Endothelial cell of umbilical vein (primary cell): ENCODE results near the gene TSTD1. TPM values are rescaled to one million over a fixed set of nuclear protein-coding genes. Genes with fewer than 3 reads are reported as not detected.
A peak's percentile ranks its signal among the peaks of the same experiment; 100 is the strongest.

Source experiments
- BruUV-seq: library from RNA; stranded (reverse); fragments of 400-500 nt; replicated peaks from 2 replicates; lab custom pipeline; 2021; lab: Mats Ljungman, UMichigan
- CTCF ChIA-PET: fragments of 300-600, 350-600 bp; sonication (Branson Sonifier 250); formaldehyde crosslinking; loops from one replicate; lab custom pipeline; 2021; ENCODE audit warnings: antibody characterized with exemption, inconsistent platforms; lab: Charles Lee
- POLR2A ChIA-PET: fragments of 300-600, 350-600 bp; sonication (Branson Sonifier 250); formaldehyde crosslinking; loops from one replicate; lab custom pipeline; 2021; ENCODE audit warnings: antibody characterized with exemption, inconsistent platforms; lab: Charles Lee
- DNase-seq: peaks from one replicate; pipeline ENCODE4 v3.0.0-alpha.2; 2011; ENCODE audit warnings: low read depth, low spot score
- FAIRE-seq: peaks from 2 replicates; lab custom pipeline; 2011; peaks lifted over from hg19 to GRCh38; lab: Jason Lieb, UNC
- H2AFZ ChIP-seq: 2 replicates; pipeline ENCODE4 v1.6.0; 2012; ENCODE audit warnings: low read depth, low read length, control low read depth, inconsistent platforms
- H3K27ac ChIP-seq: 2 replicates; pipeline ENCODE4 v1.5.1; 2011; ENCODE audit warnings: low read depth, mild to moderate bottlenecking, control low read depth, low read length, moderate library complexity; ENCODE audit not compliant: insufficient read depth
- H3K27me3 ChIP-seq, 2 experiments: 2 replicates each; pipeline versions ENCODE4 v1.6.0 to v1.6.1; 2011; ENCODE audit warnings: low read length in 2 of 2, mixed read lengths in 1 of 2; ENCODE audit not compliant: control insufficient read depth in 2 of 2, insufficient read depth in 2 of 2
- H3K36me3 ChIP-seq, 2 experiments: 2 replicates in 1 of 2; 3 replicates in 1 of 2; pipeline ENCODE4 v1.5.1; 2011; ENCODE audit warnings: low read length in 2 of 2, mild to moderate bottlenecking in 1 of 2, moderate library complexity in 1 of 2; ENCODE audit not compliant: control insufficient read depth in 2 of 2, insufficient read depth in 2 of 2; ENCODE audit errors: extremely low read depth in 1 of 2
- H3K4me1 ChIP-seq: 3 replicates; pipeline ENCODE4 v1.5.1; 2011; ENCODE audit warnings: mild to moderate bottlenecking, low read length; ENCODE audit not compliant: control insufficient read depth, insufficient read depth; ENCODE audit errors: extremely low read depth
- H3K4me2 ChIP-seq: 2 replicates; pipeline ENCODE4 v1.6.1; 2011; ENCODE audit warnings: low read length, control low read depth, mixed read lengths; ENCODE audit not compliant: insufficient read depth
- H3K4me3 ChIP-seq, 3 experiments: fragments of 200-600 bp in 1 of 3; sonication (generic), shearing (Covaris generic) in 1 of 3; replicated peaks in 1 of 3; 2 replicates each; pipeline ENCODE4 v1.5.1; 2011 to 2016; ENCODE audit warnings: control low read depth in 3 of 3, low read length in 3 of 3, mild to moderate bottlenecking in 2 of 3, inconsistent platforms in 1 of 3, low read depth in 1 of 3, moderate library complexity in 1 of 3; ENCODE audit not compliant: insufficient read depth in 1 of 3
- H3K79me2 ChIP-seq: 2 replicates; pipeline ENCODE4 v1.6.0; 2012; ENCODE audit warnings: low read length, inconsistent platforms; ENCODE audit not compliant: control insufficient read depth, insufficient read depth
- H3K9ac ChIP-seq: replicated peaks from 2 replicates; pipeline ENCODE3; 2011; ENCODE audit warnings: low read length, control low read depth; ENCODE audit not compliant: insufficient read depth; ENCODE audit errors: extremely low read depth
- H3K9me1 ChIP-seq: replicated peaks from 3 replicates; pipeline ENCODE4 v1.6.0; 2011; ENCODE audit warnings: mild to moderate bottlenecking, low read length; ENCODE audit not compliant: control insufficient read depth, insufficient read depth; ENCODE audit errors: extremely low read depth
- H3K9me3 ChIP-seq: replicated peaks from 2 replicates; pipeline ENCODE4 v1.5.1; 2012; ENCODE audit warnings: low read length, inconsistent platforms; ENCODE audit not compliant: control insufficient read depth, insufficient read depth
- H4K20me1 ChIP-seq: replicated peaks from 2 replicates; pipeline ENCODE3; 2011; ENCODE audit warnings: mild to moderate bottlenecking, low read length; ENCODE audit not compliant: control insufficient read depth, insufficient read depth; ENCODE audit errors: extremely low read depth
- EZH2 ChIP-seq: IDR thresholded peaks from 2 replicates; pipeline ENCODE4 v1.6.1; 2012; ENCODE audit warnings: borderline replicate concordance, low read depth, mild to moderate bottlenecking, moderate library complexity, low read length, inconsistent platforms; ENCODE audit not compliant: severe bottlenecking
- FOS ChIP-seq: IDR thresholded peaks from 2 replicates; pipeline ENCODE4 v1.6.1; 2011; ENCODE audit warnings: mild to moderate bottlenecking, low read length, moderate library complexity, borderline replicate concordance; ENCODE audit not compliant: insufficient read depth
- GATA2 ChIP-seq: IDR thresholded peaks from 2 replicates; pipeline ENCODE4 v1.7.0; 2011; ENCODE audit warnings: low read depth, mild to moderate bottlenecking, moderate library complexity, mixed read lengths, low read length; ENCODE audit not compliant: insufficient read length, insufficient read depth
- JUN ChIP-seq: IDR thresholded peaks from 2 replicates; pipeline ENCODE4 v1.6.1; 2011; ENCODE audit warnings: borderline replicate concordance, low read depth; ENCODE audit not compliant: insufficient read length, insufficient read depth
- MYC ChIP-seq: IDR thresholded peaks from one replicate; pipeline ENCODE4 v1.6.1; 2011; ENCODE audit warnings: mild to moderate bottlenecking, low read depth, low read length
- POLR2A ChIP-seq: IDR thresholded peaks from 2 replicates; pipeline ENCODE4 v1.6.1; 2012; ENCODE audit warnings: low read depth, mild to moderate bottlenecking, control low read depth, low read length
- POLR2AphosphoS5 ChIP-seq: IDR thresholded peaks from 2 replicates; pipeline ENCODE4 v1.6.1; 2012; ENCODE audit warnings: low read depth, mild to moderate bottlenecking, control low read depth, low read length, moderate library complexity; ENCODE audit not compliant: insufficient read depth
- dilution Hi-C: fragments of 300-500 bp; cut with MboI; formaldehyde crosslinking; loops from one replicate; pipeline ENCODE4 v1.15.0; 2019; ENCODE audit warnings: low sequenced_read_pairs; ENCODE audit not compliant: extremely low pct_ligation_motif_present
- intact Hi-C: fragments of 100-400 bp; cut with micrococcal nuclease; formaldehyde crosslinking; loops from one replicate; pipeline ENCODE4 v1.10.0; 2022
- polyA plus RNA-seq, 4 experiments: library from polyadenylated mRNA; depleted of rRNA in 3 of 4; stranded (reverse) in 3 of 4; unstranded in 1 of 4; fragments of >200 nt; gene quantifications; 2 replicates each; pipeline versions ENCODE4 v1.2.1 to v1.2.3, GENCODE V29; 2011 to 2012; ENCODE audit warnings: missing spikeins in 1 of 4
- total RNA-seq: library from RNA; stranded (reverse); gene quantifications from 2 replicates; pipeline ENCODE4 v1.2.3, GENCODE V29; 2021
- TF ChIP-seq, protein P1 (sequence below): IDR thresholded peaks from 2 replicates; pipeline ENCODE4 v1.6.1; 2011; ENCODE audit not compliant: insufficient read depth, insufficient read length
- TF ChIP-seq, protein P2 (sequence below), 2 donors: IDR thresholded peaks; 1 replicate in 1 of 2; 2 replicates in 1 of 2; pipeline ENCODE4 v1.5.1; 2011; ENCODE audit warnings: low read length in 2 of 2, mild to moderate bottlenecking in 2 of 2, moderate library complexity in 2 of 2, control low read depth in 1 of 2, inconsistent platforms in 1 of 2, low read depth in 1 of 2; ENCODE audit not compliant: insufficient read depth in 1 of 2; ENCODE audit errors: extremely low read depth in 1 of 2

TSTD1 gene
- total and polyA plus RNA-seq, 2 donors (not counting 3 experiments of a cell fraction or from before 2014, with no cell fraction given), result 8.9 to 39.1 TPM

DNA sequence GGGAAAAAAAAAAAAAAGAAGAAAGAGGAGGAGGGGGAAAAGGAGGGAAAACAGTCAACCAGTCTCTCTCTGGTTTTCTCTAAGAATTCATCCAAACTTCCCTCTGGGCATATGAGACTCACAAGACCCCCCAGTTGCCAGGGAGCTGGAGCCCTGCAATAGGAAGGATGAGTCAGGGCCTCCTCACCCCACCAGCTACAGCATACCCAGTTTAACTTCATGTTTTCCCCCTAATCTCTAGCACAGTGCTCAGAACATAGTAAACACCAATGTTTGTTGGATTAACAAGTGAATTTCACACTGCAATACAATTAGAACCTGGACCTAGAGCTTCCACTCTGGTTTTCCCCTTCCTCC, 25.7 kb downstream of the TSTD1 start:
- H2AFZ ChIP-seq, result no peak overlapping the region
- dilution Hi-C loops (no loop called here), intact Hi-C loops (loop anchor here (1.0 kb wide), 3 partner anchors 8 to 32 kb away; partner anchors contain the start of genes F11R and USF1)
- H3K27ac ChIP-seq, result peak overlapping the region; percentile 99
- no peak for DNase-seq
- H3K4me1 ChIP-seq, result peaks cover 33% of the 10 kb centered on the region
- peak overlapping the region; percentile 84 for H3K9ac ChIP-seq
- ChIA-PET POLR2A (interaction anchor here (1.6 kb wide), 1 partner anchor 15 kb away, joined by 10 read pairs; no protein-coding TSS in a partner anchor), CTCF (interaction anchor here (0.7 to 6.4 kb wide), 8 partner anchors 8 to 85 kb away, joined by 3 to 86 read pairs (median 4); no protein-coding TSS in a partner anchor)
- H3K4me3 ChIP-seq, result peak overlapping the region in 1 of 3 experiments; percentile 21
- no peaks in the 10 kb centered on the region for H3K9me1 ChIP-seq
- peak overlapping the region; percentile 69 for H3K4me2 ChIP-seq
- no peaks in the 10 kb centered on the region for H3K36me3 ChIP-seq
- no peaks in the 10 kb centered on the region for H3K9me3 ChIP-seq
- no peaks in the 10 kb centered on the region for H4K20me1 ChIP-seq
- TF ChIP-seq, protein P1, sequence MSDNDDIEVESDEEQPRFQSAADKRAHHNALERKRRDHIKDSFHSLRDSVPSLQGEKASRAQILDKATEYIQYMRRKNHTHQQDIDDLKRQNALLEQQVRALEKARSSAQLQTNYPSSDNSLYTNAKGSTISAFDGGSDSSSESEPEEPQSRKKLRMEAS, result no peak
- TF ChIP-seq JUN (peak; percentile 16), FOS (peak; percentile 74)
- H3K27me3 ChIP-seq, result no peaks in the 10 kb centered on the region
- BruUV-seq, result TSS peak; percentile 28
- peaks cover 22% of the 10 kb centered on the region for H3K79me2 ChIP-seq
- FAIRE-seq, result no peak

- CTCF ChIA-PET, result interaction anchor here (1.5 to 6.4 kb wide), 2 partner anchors 15 to 28 kb away, joined by 5 to 86 read pairs; no protein-coding TSS in a partner anchor
Measured at GRCh38 chr1:161012420-161012819, 26.3 kb downstream of the TSTD1 start.

More at GRCh38 chr1:161012420-161012819, 26.3 kb downstream of the TSTD1 start:
- Histone ChIP-seq H3K9me3 (no peaks in the 10 kb centered on the region), H3K9ac (peak overlapping the region; percentile 84), H3K4me2 (no peak overlapping the region), H3K79me2 (peaks cover 21% of the 10 kb centered on the region), H2AFZ (no peak overlapping the region), H3K27ac (peak overlapping the region; percentile 99), H3K36me3 (no peaks in the 10 kb centered on the region), H3K4me1 (peaks cover 28% of the 10 kb centered on the region), H3K27me3 (no peaks in the 10 kb centered on the region), H3K4me3 (no peak overlapping the region), H4K20me1 (no peaks in the 10 kb centered on the region), H3K9me1 (no peaks in the 10 kb centered on the region)
- intact Hi-C loops (no loop called here), dilution Hi-C loops (no loop called here)
- no peak for FAIRE-seq
- BruUV-seq, result no TSS peak
- no peak for DNase-seq
- TF ChIP-seq POLR2AphosphoS5, result no peak
- no peak for TF ChIP-seq FOS
- TF ChIP-seq, protein P1, result no peak
- TF ChIP-seq EZH2, result no peak
- no peak for TF ChIP-seq MYC
- TF ChIP-seq GATA2, result no peak
- TF ChIP-seq JUN, result no peak
- no peak for TF ChIP-seq POLR2A
- TF ChIP-seq, protein P2, sequence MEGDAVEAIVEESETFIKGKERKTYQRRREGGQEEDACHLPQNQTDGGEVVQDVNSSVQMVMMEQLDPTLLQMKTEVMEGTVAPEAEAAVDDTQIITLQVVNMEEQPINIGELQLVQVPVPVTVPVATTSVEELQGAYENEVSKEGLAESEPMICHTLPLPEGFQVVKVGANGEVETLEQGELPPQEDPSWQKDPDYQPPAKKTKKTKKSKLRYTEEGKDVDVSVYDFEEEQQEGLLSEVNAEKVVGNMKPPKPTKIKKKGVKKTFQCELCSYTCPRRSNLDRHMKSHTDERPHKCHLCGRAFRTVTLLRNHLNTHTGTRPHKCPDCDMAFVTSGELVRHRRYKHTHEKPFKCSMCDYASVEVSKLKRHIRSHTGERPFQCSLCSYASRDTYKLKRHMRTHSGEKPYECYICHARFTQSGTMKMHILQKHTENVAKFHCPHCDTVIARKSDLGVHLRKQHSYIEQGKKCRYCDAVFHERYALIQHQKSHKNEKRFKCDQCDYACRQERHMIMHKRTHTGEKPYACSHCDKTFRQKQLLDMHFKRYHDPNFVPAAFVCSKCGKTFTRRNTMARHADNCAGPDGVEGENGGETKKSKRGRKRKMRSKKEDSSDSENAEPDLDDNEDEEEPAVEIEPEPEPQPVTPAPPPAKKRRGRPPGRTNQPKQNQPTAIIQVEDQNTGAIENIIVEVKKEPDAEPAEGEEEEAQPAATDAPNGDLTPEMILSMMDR (IDR thresholded peaks at IDR 0.05; ENCODE audit: extremely low read depth in 1 of 2, insufficient read depth in 1 of 2, low read depth in 1 of 2, low read length in 2 of 2), result no peak
- POLR2A ChIA-PET, result interaction anchor here (1.6 kb wide), 1 partner anchor 15 kb away, joined by 10 read pairs; no protein-coding TSS in a partner anchor
